DOHH2 (cell line): ENCODE results near the gene SMARCA4.

ENCODE experiments used
- H3F3A ChIP-seq: fragments of 200-600 bp; sonication (generic), shearing (Covaris generic); 2 replicates; pipeline ENCODE4 v1.6.0; 2016; ENCODE audit warnings: antibody characterized with exemption, mild to moderate bottlenecking; ENCODE audit not compliant: control insufficient read depth, insufficient read depth
- H3K27ac ChIP-seq: fragments of 200-600 bp; sonication (generic); 2 replicates; pipeline ENCODE4 v1.5.1; 2014; ENCODE audit warnings: low read depth, mild to moderate bottlenecking, low read length, moderate library complexity
- H3K27me3 ChIP-seq: fragments of 200-600 bp; sonication (generic); 2 replicates; pipeline ENCODE4 v1.6.1; 2014; ENCODE audit warnings: mild to moderate bottlenecking, low read length, mixed read lengths; ENCODE audit not compliant: control insufficient read depth
- H3K36me3 ChIP-seq: fragments of 200-600 bp; sonication (generic); 2 replicates; pipeline ENCODE4 v1.6.1; 2014; ENCODE audit warnings: mild to moderate bottlenecking, low read length, moderate library complexity, mixed read lengths; ENCODE audit not compliant: control insufficient read depth
- H3K4me1 ChIP-seq: fragments of 200-600 bp; sonication (generic); 2 replicates; pipeline ENCODE4 v1.6.1; 2014; ENCODE audit warnings: mild to moderate bottlenecking, low read length, mixed read lengths; ENCODE audit not compliant: control insufficient read depth
- H3K4me2 ChIP-seq: fragments of 200-600 bp; sonication (generic); 2 replicates; pipeline ENCODE4 v1.6.0; 2014; ENCODE audit warnings: mild to moderate bottlenecking, low read length, moderate library complexity
- H3K4me3 ChIP-seq: fragments of 200-600 bp; sonication (generic); 2 replicates; pipeline ENCODE4 v1.5.1; 2014; ENCODE audit warnings: mild to moderate bottlenecking, low read length, mixed read lengths
- H3K79me2 ChIP-seq: fragments of 200-600 bp; sonication (generic); 2 replicates; pipeline ENCODE4 v1.6.1; 2014; ENCODE audit warnings: mild to moderate bottlenecking, low read length, mixed read lengths; ENCODE audit not compliant: control insufficient read depth
- H3K9me2 ChIP-seq: fragments of 200-600 bp; sonication (generic); replicated peaks from 2 replicates; pipeline ENCODE4 v1.6.1; 2014; ENCODE audit warnings: mild to moderate bottlenecking, low read length, mixed read lengths; ENCODE audit not compliant: control insufficient read depth
- H3K9me3 ChIP-seq: fragments of 200-600 bp; sonication (generic); 2 replicates; pipeline ENCODE4 v1.6.1; 2014; ENCODE audit warnings: antibody characterized with exemption, low read length, mixed read lengths; ENCODE audit not compliant: control insufficient read depth, insufficient read depth
- H4K20me1 ChIP-seq: fragments of 200-600 bp; sonication (generic); 2 replicates; pipeline ENCODE4 v1.6.0; 2014; ENCODE audit warnings: low read depth, mild to moderate bottlenecking, antibody characterized with exemption, low read length, moderate library complexity; ENCODE audit not compliant: control insufficient read depth, insufficient read depth
- EZH2phosphoT487 ChIP-seq: fragments of 200-600 bp; sonication (generic); IDR thresholded peaks from 2 replicates; pipeline ENCODE4 v1.6.1; 2017; ENCODE audit warnings: borderline replicate concordance, mild to moderate bottlenecking, antibody characterized with exemption, low read length, moderate library complexity, mixed read lengths
- TF ChIP-seq, protein P1 (sequence below): fragments of 200-600 bp; sonication (generic); IDR thresholded peaks from one replicate; pipeline ENCODE4 v1.5.1; 2014; ENCODE audit warnings: antibody characterized with exemption, mild to moderate bottlenecking, low read depth, low read length; ENCODE audit not compliant: poor library complexity, severe bottlenecking

The SMARCA4 gene

DNA sequence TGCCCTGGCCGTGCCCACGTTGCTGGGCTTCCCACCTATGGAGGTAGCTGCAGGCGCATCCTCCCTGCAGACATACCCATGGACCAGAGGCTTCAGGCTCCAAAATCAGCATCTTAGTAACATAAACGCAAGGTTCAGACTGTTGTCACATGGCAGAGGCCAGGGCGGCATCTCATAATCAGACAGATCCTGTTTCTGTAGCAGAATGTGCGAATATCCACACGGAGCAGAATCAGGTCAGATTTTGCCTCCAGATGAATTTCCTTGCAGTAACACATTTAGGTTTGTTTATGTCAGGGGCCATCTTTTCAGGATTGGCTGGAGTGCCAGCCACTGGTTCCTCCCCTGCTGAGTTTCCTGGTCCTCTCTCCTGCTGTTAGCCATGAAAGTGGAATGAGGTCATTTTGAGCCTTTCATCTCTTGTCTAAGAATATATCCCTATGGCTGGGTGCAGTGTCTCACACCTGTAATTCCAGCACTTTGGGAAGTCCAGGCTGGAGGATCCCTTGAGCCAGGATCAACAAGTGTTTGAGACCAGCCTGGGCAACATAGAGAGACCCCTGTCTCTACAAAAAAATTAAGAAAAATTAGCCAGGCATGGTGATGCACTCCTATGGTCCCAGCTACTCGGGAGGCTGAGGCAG, 20.5 kb downstream of the SMARCA4 start:
- Histone ChIP-seq H3K4me1 (peaks cover 46% of the 10 kb centered on the region), H3K36me3 (peaks cover 81% of the 10 kb centered on the region), H3K9me2 (no peaks in the 10 kb centered on the region), H3K27me3 (no peaks in the 10 kb centered on the region), H3F3A (peaks cover 11% of the 10 kb centered on the region), H3K27ac (peak overlapping the region; percentile 73; the same call in 1 of the 2 replicates), H3K79me2 (peaks cover 100% of the 10 kb centered on the region), H4K20me1 (peaks cover 36% of the 10 kb centered on the region; the same call in 1 of the 2 replicates), H3K4me2 (peak overlapping the region; percentile 83), H3K9me3 (no peaks in the 10 kb centered on the region), H3K4me3 (no peak overlapping the region)
- TF ChIP-seq EZH2phosphoT487: no peak
- TF ChIP-seq, protein P1, sequence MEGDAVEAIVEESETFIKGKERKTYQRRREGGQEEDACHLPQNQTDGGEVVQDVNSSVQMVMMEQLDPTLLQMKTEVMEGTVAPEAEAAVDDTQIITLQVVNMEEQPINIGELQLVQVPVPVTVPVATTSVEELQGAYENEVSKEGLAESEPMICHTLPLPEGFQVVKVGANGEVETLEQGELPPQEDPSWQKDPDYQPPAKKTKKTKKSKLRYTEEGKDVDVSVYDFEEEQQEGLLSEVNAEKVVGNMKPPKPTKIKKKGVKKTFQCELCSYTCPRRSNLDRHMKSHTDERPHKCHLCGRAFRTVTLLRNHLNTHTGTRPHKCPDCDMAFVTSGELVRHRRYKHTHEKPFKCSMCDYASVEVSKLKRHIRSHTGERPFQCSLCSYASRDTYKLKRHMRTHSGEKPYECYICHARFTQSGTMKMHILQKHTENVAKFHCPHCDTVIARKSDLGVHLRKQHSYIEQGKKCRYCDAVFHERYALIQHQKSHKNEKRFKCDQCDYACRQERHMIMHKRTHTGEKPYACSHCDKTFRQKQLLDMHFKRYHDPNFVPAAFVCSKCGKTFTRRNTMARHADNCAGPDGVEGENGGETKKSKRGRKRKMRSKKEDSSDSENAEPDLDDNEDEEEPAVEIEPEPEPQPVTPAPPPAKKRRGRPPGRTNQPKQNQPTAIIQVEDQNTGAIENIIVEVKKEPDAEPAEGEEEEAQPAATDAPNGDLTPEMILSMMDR: no peak

DNA sequence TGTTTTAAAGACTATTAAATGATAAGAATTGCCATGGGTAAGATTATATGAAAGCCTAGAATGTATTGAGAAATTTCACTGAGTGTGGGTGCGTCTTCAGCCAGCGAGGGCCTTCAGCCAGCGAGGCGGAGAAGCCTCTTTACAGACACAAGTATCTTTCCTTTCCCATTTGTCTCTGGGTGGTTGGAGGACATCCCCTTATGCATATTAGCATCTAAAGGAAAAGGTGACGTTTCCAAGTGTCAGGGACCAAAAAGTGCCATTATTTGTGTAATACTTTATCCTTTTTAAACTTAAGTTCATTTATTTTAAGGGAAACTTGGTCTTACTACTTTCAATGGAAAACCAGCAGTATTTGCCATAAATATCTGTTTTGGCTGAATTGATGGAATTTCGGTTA, 22.2 kb downstream of the SMARCA4 start:
- peaks cover 88% of the 10 kb centered on the region for H3K36me3 ChIP-seq
- H3K27me3 ChIP-seq: no peaks in the 10 kb centered on the region
- no peak for TF ChIP-seq EZH2phosphoT487
- TF ChIP-seq, protein P1: no peak
- H3K4me1 ChIP-seq: peaks cover 30% of the 10 kb centered on the region
- H3K4me3 ChIP-seq: no peak overlapping the region
- H3K79me2 ChIP-seq: peaks cover 90% of the 10 kb centered on the region
- peaks cover 11% of the 10 kb centered on the region for H3F3A ChIP-seq
- no peaks in the 10 kb centered on the region for H3K9me3 ChIP-seq
- H3K9me2 ChIP-seq: no peaks in the 10 kb centered on the region
- H3K27ac ChIP-seq: no peak overlapping the region
- no peak overlapping the region for H3K4me2 ChIP-seq
- H4K20me1 ChIP-seq: peaks cover 33% of the 10 kb centered on the region; the same call in 1 of the 2 replicates

DNA sequence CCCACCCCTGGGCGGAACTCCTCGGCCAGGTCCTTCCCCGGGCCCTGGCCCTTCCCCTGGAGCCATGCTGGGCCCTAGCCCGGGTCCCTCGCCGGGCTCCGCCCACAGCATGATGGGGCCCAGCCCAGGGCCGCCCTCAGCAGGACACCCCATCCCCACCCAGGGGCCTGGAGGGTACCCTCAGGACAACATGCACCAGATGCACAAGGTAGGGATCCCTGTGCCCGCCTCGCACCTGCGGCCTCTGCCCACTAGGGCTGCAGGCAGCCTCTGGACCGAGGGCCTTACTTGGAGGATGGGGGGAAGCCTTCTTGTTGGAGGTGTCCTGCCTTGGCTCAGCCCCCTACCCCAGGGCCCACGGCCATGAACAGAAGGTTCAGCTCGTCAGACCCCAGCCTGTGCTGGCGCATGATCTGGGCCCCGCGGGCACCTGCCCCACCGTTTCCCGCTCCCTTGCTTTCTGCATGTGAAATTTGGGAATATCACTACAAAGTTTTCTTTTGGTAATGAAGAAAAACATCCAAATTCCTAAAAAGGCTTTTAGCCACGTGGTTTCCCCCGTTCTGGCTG, 23.4 kb downstream of the SMARCA4 start:
- peaks cover 30% of the 10 kb centered on the region; the same call in 1 of the 2 replicates for H4K20me1 ChIP-seq
- peaks cover 92% of the 10 kb centered on the region for H3K36me3 ChIP-seq
- TF ChIP-seq, protein P1: no peak
- TF ChIP-seq EZH2phosphoT487: no peak
- peaks cover 21% of the 10 kb centered on the region for H3K4me1 ChIP-seq
- H3K79me2 ChIP-seq: peaks cover 89% of the 10 kb centered on the region
- no peak overlapping the region for H3K27ac ChIP-seq
- peaks cover 6% of the 10 kb centered on the region for H3F3A ChIP-seq
- no peaks in the 10 kb centered on the region for H3K9me3 ChIP-seq
- H3K27me3 ChIP-seq: no peaks in the 10 kb centered on the region
- H3K4me2 ChIP-seq: no peak overlapping the region
- H3K4me3 ChIP-seq: no peak overlapping the region
- no peaks in the 10 kb centered on the region for H3K9me2 ChIP-seq
